ENCODE results near the gene ELOVL6. TPM values are rescaled to one million over a fixed set of nuclear protein-coding genes. Genes with fewer than 3 reads are reported as not detected.

ELOVL6 gene
- total RNA-seq, 3 donors from 2014 or later (not counting 1 experiment from before 2014, with no cell fraction given), result 25.0 to 35.2 (median 30.9) TPM

- Histone ChIP-seq H3K36me3 (ENCODE audit: control insufficient read depth, insufficient read depth, low read length) (no peaks in the 10 kb centered on the region), H3K4me1 (ENCODE audit: control insufficient read depth, insufficient read depth, low read length) (no peaks in the 10 kb centered on the region), H3K4me3 (ENCODE audit: low read length) (no peak overlapping the region), H3K9me3 (ENCODE audit: control insufficient read depth, insufficient read depth, low read length) (no peaks in the 10 kb centered on the region), H3K27ac (ENCODE audit: low read length) (no peak overlapping the region), H3K27me3 (ENCODE audit: control insufficient read depth, insufficient read depth, low read length) (no peaks in the 10 kb centered on the region)
- Mint-ChIP-seq H3K27ac (no peak overlapping the region), H3K36me3 (no peaks in the 10 kb centered on the region), H3K4me1 (no peaks in the 10 kb centered on the region), H3K4me3 (no peak overlapping the region), H3K27me3 (ENCODE audit: low read depth in 2 of 2) (peaks cover 0 to 19% of the 10 kb centered on the region in 2 donors), H3K9me3 (no peaks in the 10 kb centered on the region)
- intact Hi-C loops (cut with micrococcal nuclease), result loop anchor here (1.0 kb wide), 1 partner anchor 517 kb away; no protein-coding TSS in a partner anchor
- peak in 1 of 2 donors; percentile 85 for DNase-seq
- WGBS (ENCODE audit: insufficient coverage), result 70% methylated on average over 2 of the region's 3 CpGs
- peak; percentile 72 to 83 (median 76) for ATAC-seq
- TF ChIP-seq CTCF (IDR thresholded peaks at IDR 0.05), result peak; percentile 87
Measured at GRCh38 chr4:109998867-109999584, 199.4 kb downstream of the ELOVL6 start.

GRCh38 chr4:109996526-109996925, 201.9 kb downstream of the ELOVL6 start:
- no peak for TF ChIP-seq CTCF (IDR thresholded peaks at IDR 0.05)
- Mint-ChIP-seq H3K9me3 (no peaks in the 10 kb centered on the region), H3K36me3 (no peaks in the 10 kb centered on the region), H3K27ac (no peak overlapping the region), H3K27me3 (ENCODE audit: low read depth in 2 of 2) (peaks cover 0 to 19% of the 10 kb centered on the region in 2 donors), H3K4me3 (no peak overlapping the region), H3K4me1 (no peaks in the 10 kb centered on the region)
- Histone ChIP-seq H3K4me3 (ENCODE audit: low read length) (no peak overlapping the region), H3K27ac (ENCODE audit: low read length) (no peak overlapping the region), H3K4me1 (ENCODE audit: control insufficient read depth, insufficient read depth, low read length) (no peaks in the 10 kb centered on the region), H3K36me3 (ENCODE audit: control insufficient read depth, insufficient read depth, low read length) (no peaks in the 10 kb centered on the region), H3K9me3 (ENCODE audit: control insufficient read depth, insufficient read depth, low read length) (no peaks in the 10 kb centered on the region), H3K27me3 (ENCODE audit: control insufficient read depth, insufficient read depth, low read length) (no peaks in the 10 kb centered on the region)
- intact Hi-C loops (cut with micrococcal nuclease), result no loop called here
- WGBS (ENCODE audit: insufficient coverage), result 7% methylated on average over 3 of the region's 3 CpGs
- ATAC-seq, result no peak
- no peak for DNase-seq
